Spleen (tissue), 11 donors: Measurements from ENCODE around the gene PPARA. TPM values are rescaled to one million over a fixed set of nuclear protein-coding genes. Genes with fewer than 3 reads are reported as not detected.

Experiments
- DNase-seq: peaks from one replicate; pipeline ENCODE4 v3.0.0-alpha.2; 2020
- H3K27ac ChIP-seq, 8 donors: fragments of 200-600 bp; sonication (generic) in 7 of 8; 1 replicate in 4 of 8; 2 replicates in 4 of 8; pipeline versions ENCODE4 v1.5.0 to v1.8.0; 2016 to 2021; ENCODE audit warnings: inconsistent platforms in 4 of 8, mild to moderate bottlenecking in 4 of 8, moderate library complexity in 1 of 8
- H3K27me3 ChIP-seq, 7 donors: fragments of 200-600 bp; sonication (generic) in 6 of 7; replicated peaks in 1 of 7; 1 replicate in 4 of 7; 2 replicates in 3 of 7; pipeline versions ENCODE4 v1.5.0 to v1.8.0; 2016 to 2021; ENCODE audit warnings: inconsistent platforms in 3 of 7, mild to moderate bottlenecking in 1 of 7
- H3K36me3 ChIP-seq, 6 donors: fragments of 200-600 bp; sonication (generic) in 5 of 6; 1 replicate in 4 of 6; 2 replicates in 2 of 6; pipeline versions ENCODE4 v1.5.0 to v1.8.0; 2016 to 2021; ENCODE audit warnings: inconsistent platforms in 2 of 6
- H3K4me1 ChIP-seq, 6 donors: fragments of 200-600 bp; sonication (generic) in 5 of 6; 1 replicate in 3 of 6; 2 replicates in 3 of 6; pipeline versions ENCODE4 v1.5.0 to v1.8.0; 2016 to 2021; ENCODE audit warnings: inconsistent platforms in 3 of 6
- H3K4me3 ChIP-seq, 8 donors: fragments of 200-600 bp; sonication (generic) in 7 of 8; 1 replicate in 4 of 8; 2 replicates in 4 of 8; pipeline versions ENCODE4 v1.5.0 to v1.8.0; 2016 to 2021; ENCODE audit warnings: inconsistent platforms in 4 of 8, mild to moderate bottlenecking in 4 of 8, moderate library complexity in 2 of 8
- H3K9me3 ChIP-seq, 8 donors: fragments of 200-600 bp; sonication (generic) in 7 of 8; 1 replicate in 4 of 8; 2 replicates in 4 of 8; pipeline versions ENCODE4 v1.5.0 to v1.8.0; 2016 to 2021; ENCODE audit warnings: inconsistent platforms in 4 of 8
- CTCF ChIP-seq, 11 experiments: fragments of 200-600 bp in 7 of 11; fragments of 450-650 bp in 4 of 11; sonication (generic) in 4 of 11; IDR thresholded peaks in 8 of 11; conservative IDR thresholded peaks in 3 of 11; 1 replicate in 7 of 11; 2 replicates in 4 of 11; pipeline versions ENCODE4 v1.4.0 to v1.8.0; 2016 to 2021; ENCODE audit warnings: antibody characterized with exemption in 11 of 11, inconsistent platforms in 4 of 11, mild to moderate bottlenecking in 1 of 11
- POLR2A ChIP-seq, 3 donors: fragments of 450-650 bp; IDR thresholded peaks; one replicate each; pipeline ENCODE4 v1.5.1; 2017; ENCODE audit warnings: antibody characterized with exemption in 3 of 3, mild to moderate bottlenecking in 1 of 3
- POLR2AphosphoS5 ChIP-seq, 3 donors: sonication (generic); formaldehyde crosslinking; IDR thresholded peaks; one replicate each; pipeline ENCODE4 v1.5.1; 2017; ENCODE audit warnings: antibody characterized with exemption in 3 of 3
- WGBS, 5 donors: extraction: QIAGEN DNeasy Blood & Tissue Kit in 3 of 5; methylation state at CpG; one replicate each; pipeline versions ENCODE4 v1.1.5 to v1.1.7; 2013 to 2018; 5-methylcytosine and 5-hydroxymethylcytosine counted together
- intact Hi-C: fragments of 100-400 bp; cut with DNase I; formaldehyde crosslinking; loops from one replicate; pipeline ENCODE4 v1.15.0; 2023; ENCODE audit warnings: low total_unique reads
- polyA plus RNA-seq, 3 donors: library from polyadenylated mRNA; stranded (reverse); fragments of 200-250 nt; gene quantifications; one replicate each; pipeline ENCODE4 v1.2.1, GENCODE V29; 2013
- total RNA-seq, 7 donors: library from RNA; depleted of rRNA in 3 of 7; stranded (reverse); fragments of >200 nt in 3 of 7; fragmentation: NEBNext Ultra II Directional in 4 of 7; extraction: Animal tissue kit (Norgen Biotek cat#: 25700) in 4 of 7; gene quantifications; one replicate each; pipeline versions ENCODE4 v1.1.0 to v1.2.1, GENCODE V29; 2016 to 2021
- donor health status: healthy with polysubstance abuse.
- donor health status: DM: no; HTN: no; CAD: no; lungs with moderate emphysema.
- donor health status: DM: no; HTN: no; CAD: no.
- donor health status: Bipolar disorder and iron deficiency.
- donor health status: healthy.
- donor health status: DM: no; HTN: no; CAD: no.
- donor health status: DM: yes; HTN: yes; CAD: no.

The PPARA gene
- total and polyA plus RNA-seq, 10 donors, result 2.0 to 40.9 (median 22.6) TPM

GRCh38 chr22:46172522-46173110, 22.3 kb downstream of the PPARA start:
- peaks cover 0 to 19% (median 2%) of the 10 kb centered on the region in 6 donors for H3K36me3 ChIP-seq
- intact Hi-C loops, result no loop called here
- H3K27me3 ChIP-seq, result no peaks in the 10 kb centered on the region
- peaks cover 0 to 8% (median 0%) of the 10 kb centered on the region in 8 donors for H3K9me3 ChIP-seq
- no peak for DNase-seq
- WGBS, 5 donors, result 87 to 94% (median 92%) methylated on average over 11 of the region's 11 CpGs
- TF ChIP-seq CTCF (IDR thresholded peaks at IDR 0.05 in 8 of 11, conservative IDR thresholded peaks at IDR 0.05 in 3 of 11), result no peak
- no peak for TF ChIP-seq POLR2A (IDR thresholded peaks at IDR 0.05)
- no peak for TF ChIP-seq POLR2AphosphoS5 (IDR thresholded peaks at IDR 0.05)
- H3K4me3 ChIP-seq, result no peak overlapping the region
- H3K4me1 ChIP-seq, result peaks cover 0 to 29% (median 16%) of the 10 kb centered on the region in 6 donors
- no peak overlapping the region for H3K27ac ChIP-seq

- Histone ChIP-seq H3K9me3 (peaks cover 0 to 8% (median 0%) of the 10 kb centered on the region in 8 donors), H3K4me3 (no peak overlapping the region), H3K36me3 (peaks cover 0 to 24% (median 3%) of the 10 kb centered on the region in 6 donors), H3K27ac (no peak overlapping the region), H3K4me1 (peaks cover 0 to 29% (median 16%) of the 10 kb centered on the region in 6 donors), H3K27me3 (no peaks in the 10 kb centered on the region)
- DNase-seq, result no peak
- 73 to 95% (median 82%) methylated on average over 3 of the region's 3 CpGs for WGBS, 5 donors
- intact Hi-C loops, result no loop called here
- TF ChIP-seq POLR2AphosphoS5 (IDR thresholded peaks at IDR 0.05) (no peak), POLR2A (IDR thresholded peaks at IDR 0.05) (no peak), CTCF (IDR thresholded peaks at IDR 0.05 in 8 of 11, conservative IDR thresholded peaks at IDR 0.05 in 3 of 11) (no peak)
Measured at GRCh38 chr22:46173152-46173551, 22.8 kb downstream of the PPARA start.

GRCh38 chr22:46175631-46176030, 25.3 kb downstream of the PPARA start:
- Histone ChIP-seq H3K36me3 (peaks cover 0 to 49% (median 17%) of the 10 kb centered on the region in 6 donors), H3K4me1 (peaks cover 0 to 28% (median 16%) of the 10 kb centered on the region in 6 donors), H3K27ac (no peak overlapping the region), H3K27me3 (no peaks in the 10 kb centered on the region), H3K4me3 (no peak overlapping the region), H3K9me3 (peaks cover 8 to 22% (median 19%) of the 10 kb centered on the region in 8 donors)
- TF ChIP-seq POLR2A (IDR thresholded peaks at IDR 0.05), result no peak
- TF ChIP-seq CTCF (IDR thresholded peaks at IDR 0.05 in 8 of 11, conservative IDR thresholded peaks at IDR 0.05 in 3 of 11), result no peak
- no peak for TF ChIP-seq POLR2AphosphoS5 (IDR thresholded peaks at IDR 0.05)
- intact Hi-C loops, result no loop called here
- no peak for DNase-seq
- WGBS, 5 donors, result 84 to 92% (median 90%) methylated on average over 5 of the region's 5 CpGs

GRCh38 chr22:46176508-46177003, 26.2 kb downstream of the PPARA start:
- intact Hi-C loops, result no loop called here
- H3K4me1 ChIP-seq, result peaks cover 0 to 18% (median 8%) of the 10 kb centered on the region in 6 donors
- no peak overlapping the region for H3K27ac ChIP-seq
- H3K9me3 ChIP-seq, result peaks cover 12 to 32% (median 29%) of the 10 kb centered on the region in 8 donors
- H3K27me3 ChIP-seq, result no peaks in the 10 kb centered on the region
- no peak for DNase-seq
- 90 to 94% (median 91%) methylated on average over 9 of the region's 9 CpGs for WGBS, 5 donors
- TF ChIP-seq POLR2A (IDR thresholded peaks at IDR 0.05), result no peak
- no peak for TF ChIP-seq POLR2AphosphoS5 (IDR thresholded peaks at IDR 0.05)
- TF ChIP-seq CTCF (IDR thresholded peaks at IDR 0.05 in 8 of 11, conservative IDR thresholded peaks at IDR 0.05 in 3 of 11), result no peak
- H3K36me3 ChIP-seq, result peaks cover 0 to 58% (median 25%) of the 10 kb centered on the region in 6 donors
- H3K4me3 ChIP-seq, result no peak overlapping the region
